C1 segment of cervical spinal cord (tissue), 14 donors: ENCODE measurements around the gene SMO.

Source experiments
- DNase-seq, 14 donors: peaks; one replicate each; lab custom pipeline; 2025; lab: John Stamatoyannopoulos, UW

The SMO gene

DNA sequence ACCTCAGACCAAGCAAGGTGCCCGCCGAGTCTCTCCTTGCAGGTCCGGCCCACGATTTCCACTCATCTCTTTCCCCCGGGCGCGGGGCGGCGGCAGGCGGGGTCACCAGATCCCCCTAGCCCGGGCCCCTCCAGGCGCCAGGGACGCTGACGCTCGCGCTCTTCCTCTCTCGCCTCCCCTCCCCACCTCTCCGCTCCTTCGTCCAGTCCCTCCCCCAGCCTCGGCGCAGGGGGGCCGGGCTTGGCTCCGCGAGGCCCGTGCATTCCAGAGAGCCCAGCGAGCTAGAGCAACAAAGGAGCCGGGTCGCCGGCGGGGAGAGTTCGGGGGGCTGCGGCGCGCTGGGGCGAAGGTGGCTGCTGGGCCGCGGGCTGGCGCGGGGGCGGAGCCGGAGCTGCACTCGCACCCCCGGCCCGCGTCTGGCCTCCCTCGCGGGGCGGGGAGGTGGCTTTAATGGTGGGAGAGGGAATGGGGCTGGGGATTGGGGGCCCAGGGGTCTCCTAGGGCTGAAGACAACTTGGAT, at the start of gene SMO:
Gene SMO (plus strand): TSS at position 262 of the 520 bp plus-strand sequence. CDS start 519 bp downstream, outside the sequence.
- DNase-seq, result peak in 5 of 14 donors; percentile 14 to 39 (median 23)

DNA sequence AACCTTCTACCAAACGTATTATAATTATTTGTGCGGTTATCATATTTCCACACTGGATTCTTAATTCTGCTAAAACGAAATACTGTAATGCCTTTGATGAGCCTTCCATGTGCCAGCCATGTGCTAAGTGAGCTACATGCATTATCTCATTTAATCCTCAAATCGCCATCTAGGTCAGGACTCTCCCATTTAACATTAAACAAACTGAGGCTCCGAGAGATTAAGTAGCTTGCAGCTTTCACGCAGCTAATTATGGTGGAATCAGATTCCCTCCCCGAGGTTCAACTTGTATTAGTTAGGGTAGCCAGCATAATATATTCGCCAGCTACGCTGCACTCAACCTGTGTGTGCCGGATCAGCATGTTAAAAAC, 44.7 kb upstream of the SMO start:
- peak in 1 of 14 donors; percentile 41 for DNase-seq

DNA sequence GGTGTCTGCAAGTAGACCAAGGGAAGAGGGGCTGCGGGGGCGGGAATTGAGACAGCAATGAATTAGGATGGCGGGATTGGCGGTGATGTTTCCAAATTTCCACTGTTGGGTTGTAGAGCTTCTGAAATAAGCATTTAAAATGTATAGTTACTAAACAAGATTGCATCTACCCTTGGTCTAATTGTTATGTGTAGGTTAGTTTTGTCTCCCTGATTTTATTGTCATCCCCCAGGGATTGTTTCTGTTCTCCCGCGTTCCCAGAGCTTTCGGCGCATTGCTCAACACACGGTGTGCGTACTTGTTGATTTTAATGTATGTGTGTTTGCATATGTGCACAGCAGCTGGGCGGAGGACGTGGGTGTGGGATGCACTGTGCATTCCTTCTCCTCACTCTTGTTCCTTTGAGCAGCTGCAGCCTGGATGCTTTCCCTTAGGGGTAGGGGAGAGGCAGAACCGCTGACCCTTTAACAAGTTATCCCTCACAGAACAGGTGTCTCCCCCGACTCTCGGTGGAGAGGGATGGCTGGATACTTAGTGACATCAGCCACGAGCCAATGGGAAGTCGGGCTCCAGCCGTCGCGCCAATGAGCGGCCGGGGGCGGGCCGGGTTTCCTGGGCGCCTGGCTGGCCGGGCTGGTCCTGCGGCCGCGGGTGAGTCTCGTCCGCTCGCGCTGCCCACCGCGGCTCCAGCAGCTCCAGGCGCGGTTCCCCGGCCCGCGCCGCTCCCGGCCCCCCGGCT, 44.2 kb upstream of the SMO start, which contains the start of gene TSPAN33:
Gene TSPAN33 (plus strand): TSS at position 613 of the 739 bp plus-strand sequence. CDS start 274 bp downstream, outside the sequence.
- DNase-seq, result peak in 13 of 14 donors; percentile 43 to 91 (median 73)

DNA sequence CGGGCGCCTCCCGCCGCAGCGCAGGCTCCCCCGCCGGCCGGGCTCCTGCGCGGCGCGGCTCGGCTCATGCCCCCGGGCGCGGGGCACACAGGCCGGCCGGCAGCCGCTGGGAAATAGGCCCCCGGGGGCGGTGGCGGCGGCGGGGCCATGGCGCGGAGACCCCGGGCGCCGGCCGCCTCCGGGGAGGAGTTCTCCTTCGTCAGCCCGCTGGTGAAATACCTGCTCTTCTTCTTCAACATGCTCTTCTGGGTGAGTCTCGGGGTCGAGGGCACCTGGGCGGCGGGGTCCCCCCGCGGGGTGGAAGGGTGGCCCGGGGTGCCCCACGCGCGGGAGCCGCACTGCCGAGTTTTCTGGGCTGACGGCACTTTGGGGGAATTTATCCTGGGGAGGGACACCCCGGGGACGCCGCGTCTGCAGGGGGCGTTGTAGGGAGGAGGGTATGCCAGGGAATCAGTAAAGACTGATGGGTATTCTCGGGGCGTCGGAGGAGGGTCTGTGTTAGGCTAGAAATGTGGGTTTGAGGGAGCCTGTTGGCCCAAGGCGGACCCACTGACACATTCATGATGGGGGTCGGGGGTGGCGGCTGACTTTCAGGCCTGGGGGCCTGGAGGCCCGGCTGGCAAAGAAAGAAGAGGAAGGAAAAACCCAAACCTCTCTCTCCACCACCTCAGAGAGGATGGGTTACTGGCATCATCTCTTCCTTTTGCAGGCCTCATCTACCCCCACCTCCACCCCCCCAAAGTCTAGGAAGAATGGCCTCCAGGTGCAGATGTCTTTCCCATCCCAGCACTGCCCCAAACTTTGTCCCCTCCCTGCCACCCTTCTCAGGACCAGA, 43.4 kb upstream of the SMO start:
- no peak for DNase-seq

DNA sequence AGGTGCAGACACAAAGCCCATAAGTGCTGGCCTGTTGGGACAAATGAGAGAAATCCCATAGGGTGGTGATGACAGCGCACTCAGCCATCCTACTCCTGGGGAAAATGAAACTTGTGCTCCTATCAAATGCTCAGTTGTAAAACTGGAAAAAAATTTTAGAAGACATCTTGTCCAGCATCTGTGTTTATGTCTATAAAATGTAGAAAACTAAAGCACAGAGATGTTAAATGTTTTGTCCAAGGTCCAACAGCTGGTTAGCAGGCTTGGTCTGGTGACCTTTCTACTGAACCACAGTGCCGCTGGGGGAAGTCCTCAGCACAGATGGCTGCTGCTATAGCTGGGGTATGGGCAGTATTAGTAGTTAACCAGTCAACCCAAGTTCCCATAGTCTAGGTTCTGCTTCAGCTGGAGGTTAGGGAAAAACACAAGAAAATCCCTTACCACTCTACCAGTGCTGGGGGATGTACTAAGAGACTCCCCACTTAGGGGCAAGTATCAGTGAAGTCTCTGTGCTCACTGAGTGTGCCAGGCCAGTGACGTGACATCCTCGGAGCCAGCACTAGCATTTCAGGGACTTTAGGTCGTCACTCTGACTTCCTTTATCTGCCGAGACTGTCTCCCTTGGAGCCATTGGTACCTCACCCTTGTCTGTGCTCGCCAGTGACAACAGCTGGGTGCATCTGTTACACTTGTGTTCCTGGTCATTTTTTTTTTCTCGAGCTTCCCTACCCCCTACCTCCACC, 42.0 kb upstream of the SMO start:
- DNase-seq, result no peak

DNA sequence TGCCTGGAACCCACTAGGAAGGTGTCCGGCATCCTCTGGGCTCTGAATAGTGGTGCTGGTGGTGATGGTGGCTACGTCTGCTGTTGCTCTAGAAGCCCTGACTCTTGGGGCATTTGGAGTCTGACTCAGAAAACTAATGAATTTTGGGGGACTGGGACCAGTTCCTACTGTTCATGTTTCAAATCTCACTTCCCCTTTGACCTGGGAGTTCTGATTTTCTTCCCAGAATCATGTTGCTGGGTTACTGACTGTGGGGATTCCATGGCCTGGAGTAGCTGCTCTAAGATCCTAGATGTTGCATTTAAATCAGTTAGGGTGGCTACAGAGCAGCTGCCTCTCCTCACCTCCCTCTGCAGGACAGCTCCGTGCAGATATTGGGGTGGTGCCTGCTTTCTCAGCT, 40.7 kb upstream of the SMO start:
- no peak for DNase-seq

DNA sequence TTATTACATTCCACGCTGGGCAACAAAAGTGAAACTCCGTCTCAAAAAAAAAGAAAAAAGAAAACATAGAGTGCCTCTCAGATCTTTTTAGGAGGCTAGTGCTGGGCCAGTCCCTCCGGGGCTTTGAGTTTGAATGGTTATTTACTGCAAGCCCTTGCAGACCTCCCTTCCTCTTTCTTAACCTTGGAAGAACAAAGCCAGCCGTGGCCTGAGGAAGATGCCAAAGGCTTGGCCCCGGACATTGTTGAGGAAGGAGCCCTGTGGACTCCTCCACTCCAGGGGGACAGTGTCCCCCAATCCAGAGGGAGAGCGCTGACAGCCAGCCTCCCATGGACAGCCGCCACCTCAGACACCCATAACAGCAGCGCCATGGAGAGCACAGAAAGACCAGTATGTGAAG, 38.9 kb upstream of the SMO start:
- no peak for DNase-seq

DNA sequence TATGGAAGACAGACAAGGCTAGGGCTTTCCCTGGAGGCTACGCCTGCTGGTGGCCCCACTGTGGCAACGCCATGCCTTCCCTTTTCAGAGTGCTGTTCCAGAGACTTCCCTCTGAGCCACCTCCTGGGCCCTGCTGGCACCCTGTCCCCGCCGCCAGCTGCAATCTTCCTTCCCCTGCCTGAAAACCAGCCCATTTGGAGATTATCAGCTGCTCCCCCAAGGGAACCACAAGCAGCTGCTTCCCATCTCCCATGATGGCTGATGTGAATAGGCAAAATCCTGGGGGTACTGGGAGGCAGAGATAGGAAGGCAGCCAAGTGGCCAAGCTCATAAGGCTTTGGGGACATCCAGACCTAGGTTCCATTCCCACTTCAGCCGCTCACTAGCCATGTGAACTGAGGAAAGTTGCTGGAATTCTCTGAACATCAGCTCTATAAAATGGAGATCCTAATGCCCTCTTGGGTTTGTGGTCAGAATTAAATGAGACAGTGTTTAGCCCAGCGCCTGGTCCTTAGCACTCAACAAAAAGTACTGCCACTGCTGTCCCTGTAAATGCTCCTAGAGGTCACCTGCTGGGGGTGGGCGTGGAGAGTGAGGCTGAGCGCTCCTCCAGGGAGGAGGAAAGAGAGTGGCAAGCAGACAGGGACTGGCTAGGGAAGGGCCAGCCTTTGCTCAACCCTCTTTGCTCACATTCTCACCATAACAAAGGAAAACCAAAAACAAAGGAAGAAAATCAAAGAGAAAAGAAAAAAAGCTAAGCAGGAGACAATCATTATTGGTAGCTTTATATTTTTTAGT, 38.0 kb upstream of the SMO start:
- no peak for DNase-seq

DNA sequence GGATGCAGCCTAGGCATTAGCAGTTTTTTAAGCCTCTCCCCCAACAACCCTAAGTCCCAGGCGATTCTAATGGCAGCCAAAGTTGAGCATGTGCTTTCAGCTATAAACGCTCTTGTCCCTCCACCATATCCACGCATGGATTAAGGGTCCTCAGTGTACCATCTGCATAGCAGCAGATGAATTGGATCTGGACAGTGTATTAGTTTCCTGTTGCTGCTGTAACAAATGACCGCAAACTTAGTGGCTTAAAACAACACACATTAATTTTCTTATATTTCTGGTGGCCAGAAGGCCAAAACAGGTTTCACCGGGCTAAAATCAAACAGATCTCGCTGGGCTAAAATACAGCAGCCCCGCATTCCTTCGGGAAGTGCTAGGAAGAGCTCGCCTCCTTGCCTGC, 30.8 kb upstream of the SMO start:
- no peak for DNase-seq

DNA sequence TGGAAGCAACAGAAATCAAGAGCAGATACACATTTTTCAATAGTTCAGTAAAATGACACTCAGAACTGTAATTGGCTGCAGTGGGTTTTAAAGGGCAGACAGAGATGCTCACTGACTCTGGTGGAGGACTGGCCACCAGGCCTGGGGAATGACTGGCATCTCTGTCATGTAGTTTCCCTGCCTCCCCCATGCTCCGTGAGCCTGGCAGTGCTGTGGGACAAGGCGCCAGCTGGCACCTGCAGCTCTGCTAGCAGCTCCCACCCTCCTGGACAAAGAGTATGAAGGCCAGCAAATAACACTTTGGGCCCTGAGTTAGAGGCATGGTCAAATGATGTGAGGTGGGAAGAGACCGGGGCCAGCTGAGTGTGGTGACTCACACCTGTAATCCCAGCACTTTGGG, 28.9 kb upstream of the SMO start:
- no peak for DNase-seq

DNA sequence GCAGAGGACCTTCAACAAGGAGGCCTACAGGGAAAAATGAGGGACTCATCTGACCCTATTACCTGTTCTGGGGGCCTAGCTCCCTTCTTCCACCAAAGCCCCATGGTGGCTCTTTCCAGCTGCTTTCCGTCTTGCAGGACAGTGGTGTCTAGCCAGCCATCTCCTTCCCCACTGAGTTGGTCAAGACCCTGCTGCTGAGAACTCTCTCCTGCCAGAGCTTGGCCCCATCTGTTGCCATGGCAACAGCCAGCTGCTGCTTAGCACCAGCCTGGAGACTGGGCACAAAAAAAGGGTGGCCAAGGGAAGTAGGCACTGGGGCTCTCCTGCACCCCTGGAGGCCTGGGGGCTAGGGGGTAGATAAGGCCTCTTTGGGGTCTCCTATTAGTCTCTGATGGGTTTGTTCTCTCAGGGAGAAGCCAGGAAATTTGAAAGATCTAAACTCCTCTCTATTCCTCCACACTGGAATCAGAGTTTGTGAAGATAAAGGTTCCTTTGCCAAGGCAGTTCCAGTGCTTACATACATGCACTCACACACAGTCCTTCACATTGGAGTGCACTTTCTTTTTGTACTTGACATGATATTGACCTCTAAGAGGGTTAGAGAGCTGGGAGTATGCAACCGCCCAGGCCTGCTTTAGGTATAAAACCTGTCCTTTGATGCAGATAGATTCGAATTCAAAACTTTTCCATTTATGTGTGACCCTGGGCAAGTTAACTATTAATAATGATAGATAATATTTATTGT, 28.1 kb upstream of the SMO start:
- DNase-seq, result no peak

DNA sequence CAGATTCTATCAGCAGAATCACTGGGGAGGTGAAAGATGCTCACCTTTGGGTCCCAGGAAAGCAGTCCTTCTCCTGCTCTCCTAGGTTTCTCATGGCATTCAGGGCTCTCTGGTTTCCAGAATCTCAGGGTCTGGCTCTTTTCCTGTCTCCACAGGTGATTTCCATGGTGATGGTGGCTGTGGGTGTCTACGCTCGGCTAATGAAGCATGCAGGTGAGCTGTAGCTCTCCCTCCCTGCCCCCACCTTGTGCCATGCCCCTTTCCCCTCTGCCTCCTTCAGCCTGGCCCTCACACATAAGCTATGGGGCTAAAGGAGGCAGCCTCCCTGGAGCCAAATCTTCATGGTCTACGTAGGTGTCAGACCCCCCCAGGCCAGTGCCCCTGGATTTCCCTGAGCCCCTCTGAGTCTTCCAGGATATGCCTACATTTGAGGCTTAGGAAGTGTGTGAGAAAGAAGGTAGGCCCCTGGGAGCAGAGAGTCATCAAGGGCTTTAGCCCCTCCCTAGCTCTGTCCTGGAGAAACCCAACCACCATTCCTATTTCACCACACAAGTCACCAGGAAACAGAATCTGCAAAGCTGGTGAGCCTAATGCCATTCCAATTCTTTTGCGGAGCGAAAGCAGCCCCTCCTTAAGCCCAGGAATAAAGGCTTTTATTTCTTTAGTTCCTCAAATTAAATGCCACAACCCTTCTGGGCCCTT, 26.8 kb upstream of the SMO start:
- no peak for DNase-seq

DNA sequence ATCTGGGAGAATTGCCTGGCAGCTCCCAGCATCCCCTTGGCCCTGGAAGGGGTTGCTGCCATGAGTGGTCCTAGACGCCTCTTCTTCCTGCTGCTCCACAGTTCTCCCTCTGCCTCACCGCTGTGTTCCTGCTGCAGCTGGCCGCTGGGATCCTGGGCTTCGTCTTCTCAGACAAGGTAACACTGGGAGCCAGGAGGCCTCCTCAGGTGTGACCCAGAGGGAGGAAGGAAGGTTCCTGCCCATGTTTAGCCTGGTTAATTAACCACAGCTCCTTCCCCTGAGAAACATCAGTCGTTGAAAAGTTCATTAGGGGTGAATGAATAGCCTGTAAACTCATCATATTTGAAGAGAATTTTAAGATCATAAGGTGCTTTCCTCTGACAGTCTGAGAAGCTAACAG, 25.7 kb upstream of the SMO start:
- no peak for DNase-seq

DNA sequence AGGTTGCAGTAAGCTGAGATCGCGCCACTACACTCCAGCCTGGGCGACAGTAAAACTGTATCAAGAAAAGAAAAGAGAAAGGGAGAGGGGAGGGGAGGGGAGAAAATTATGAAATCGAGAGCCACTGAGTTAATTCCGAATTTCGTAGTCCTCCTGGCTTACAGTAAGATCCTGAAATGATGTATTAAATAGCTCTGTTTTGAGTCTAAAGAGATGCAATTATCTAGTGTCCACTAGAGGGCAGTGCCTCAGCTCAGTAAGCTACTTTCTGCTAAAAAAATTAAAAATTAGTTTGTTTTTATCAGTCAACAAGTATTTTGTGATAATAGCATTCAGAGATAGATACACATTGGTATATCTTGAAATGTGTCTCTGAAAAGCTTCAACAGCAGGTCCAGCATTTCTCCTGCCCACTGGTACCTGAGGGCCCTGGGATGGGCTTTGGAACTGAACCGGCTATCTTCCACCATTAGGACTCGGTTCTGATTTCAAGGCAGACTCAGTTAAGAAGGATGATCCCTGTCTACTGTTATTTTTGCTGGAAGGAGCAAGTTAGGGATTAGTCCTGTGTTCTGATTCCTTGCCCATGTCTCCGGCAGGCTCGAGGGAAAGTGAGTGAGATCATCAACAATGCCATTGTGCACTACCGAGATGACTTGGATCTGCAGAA, 24.4 kb upstream of the SMO start:
- DNase-seq, result peak in 1 of 14 donors; percentile 14

DNA sequence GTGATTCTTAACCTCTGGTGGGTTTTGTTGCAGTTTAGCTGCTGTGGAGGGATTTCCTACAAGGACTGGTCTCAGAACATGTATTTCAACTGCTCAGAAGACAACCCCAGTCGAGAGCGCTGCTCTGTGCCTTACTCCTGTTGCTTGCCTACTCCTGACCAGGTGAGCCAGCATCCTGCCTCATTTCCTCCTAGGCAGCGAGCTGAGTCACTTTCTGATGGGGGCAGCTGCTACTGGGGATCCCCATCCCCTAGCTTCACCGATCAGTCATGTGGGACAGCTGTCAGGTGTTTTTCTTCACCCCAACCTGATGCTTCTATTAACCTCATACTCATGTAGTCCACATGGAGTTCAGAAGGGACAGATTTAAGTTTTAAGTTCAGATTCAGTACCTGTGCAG, 21.7 kb upstream of the SMO start:
- no peak for DNase-seq

DNA sequence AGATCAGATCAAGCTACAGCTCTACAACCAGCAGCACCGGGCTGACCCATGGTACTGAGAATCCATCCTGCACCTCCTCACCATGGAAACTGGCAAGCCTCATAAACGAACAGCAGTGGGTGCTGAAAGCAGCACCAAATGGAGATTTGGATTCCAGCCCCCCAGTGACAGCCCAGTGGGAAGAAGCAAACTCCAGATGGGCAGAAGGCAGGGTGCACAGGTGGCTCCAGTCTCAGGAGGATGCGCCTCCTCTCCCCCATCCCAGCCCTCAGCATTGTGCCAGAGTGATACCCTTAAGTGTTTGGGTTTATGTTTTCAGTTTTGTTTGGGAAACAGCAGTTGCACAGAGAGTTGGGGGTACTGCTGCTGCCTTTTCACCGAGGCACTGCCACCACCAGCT, 20.6 kb upstream of the SMO start:
- peak in 1 of 14 donors; percentile 64 for DNase-seq

DNA sequence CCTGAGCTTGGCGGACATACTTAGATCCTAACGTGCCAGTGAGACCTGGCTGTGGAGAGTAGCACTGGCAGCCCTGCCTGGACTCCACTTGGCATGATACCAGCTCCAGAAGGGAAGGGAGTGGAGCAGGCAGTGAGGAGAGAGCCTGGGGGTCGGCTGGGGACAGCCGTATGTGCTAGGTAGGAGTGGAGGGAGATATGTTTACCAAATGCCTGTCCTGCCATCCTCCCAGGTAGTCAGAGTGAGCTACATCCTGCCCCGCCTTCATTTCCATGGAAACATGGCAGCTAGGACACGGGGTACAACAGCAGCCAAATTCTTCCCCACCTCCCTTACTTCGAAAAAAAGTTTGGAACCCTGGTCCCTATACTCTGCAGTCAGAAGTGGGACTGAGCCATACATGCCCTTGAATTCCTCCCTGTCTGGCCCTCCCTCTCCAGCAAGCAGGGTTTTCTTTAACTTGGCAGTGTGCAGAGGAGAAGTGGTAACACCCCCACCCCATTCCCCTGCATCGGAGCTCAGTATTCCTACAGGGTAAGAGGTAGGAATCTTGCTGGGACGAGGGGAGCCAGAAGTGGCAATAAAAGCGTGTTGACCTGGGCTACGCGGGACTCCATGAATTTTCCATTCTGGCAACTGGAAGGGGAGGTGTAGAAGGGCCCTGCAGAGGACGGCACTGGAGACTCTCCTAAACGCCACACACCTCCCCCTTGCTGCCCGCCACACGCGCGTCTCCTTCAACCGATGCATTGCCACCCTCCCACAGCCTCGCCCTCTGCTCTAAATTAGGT, 20.0 kb upstream of the SMO start:
- DNase-seq, result peak in 1 of 14 donors; percentile 79

DNA sequence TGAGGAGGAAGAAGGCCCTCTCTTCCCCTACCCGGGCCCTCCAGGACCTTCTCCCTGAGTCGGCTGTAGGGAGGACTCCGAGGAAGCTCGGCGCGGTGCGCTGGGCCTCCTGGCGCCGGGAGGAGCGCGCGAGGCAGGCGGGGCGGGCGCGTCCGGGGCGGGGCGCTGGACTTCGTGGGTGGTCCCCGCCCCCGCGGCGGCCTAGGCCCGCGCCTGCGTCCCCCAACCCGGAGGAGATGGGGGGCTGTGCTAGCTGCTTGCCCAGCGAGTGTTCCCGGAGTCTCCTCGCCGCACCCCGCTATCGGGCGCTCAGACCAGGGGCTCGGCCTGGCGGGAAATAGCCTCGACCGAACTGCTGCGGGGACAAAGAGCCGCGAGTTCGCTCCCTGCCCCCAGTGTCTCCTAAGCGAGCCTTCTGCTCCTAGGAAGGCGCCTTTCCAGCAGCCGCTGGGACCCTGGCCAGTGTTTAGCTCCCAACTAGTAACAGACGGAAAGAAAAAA, 19.2 kb upstream of the SMO start:
- DNase-seq, result peak in 5 of 14 donors; percentile 22 to 74 (median 34)
